GM12878 (cell line): ENCODE data around the gene ARCN1. TPM values are rescaled to one million over a fixed set of nuclear protein-coding genes. Genes with fewer than 3 reads are reported as not detected.
A peak's percentile ranks its signal among the peaks of the same experiment; 100 is the strongest.

Experiments
- ATAC-seq: fragments of 200-7000 bp; cut with Tn5 transposase; 3 replicates; pipeline ENCODE4 v1.9.1; 2020; ENCODE audit warnings: mild to moderate bottlenecking, moderate library complexity
- BruUV-seq: library from RNA; stranded (reverse); fragments of 400-500 nt; replicated peaks from 2 replicates; lab custom pipeline; 2021; lab: Mats Ljungman, UMichigan
- CTCF ChIA-PET: fragments of 300-600 bp; sonication (Branson Sonifier 250); formaldehyde crosslinking; extraction: SDS; loops from one replicate; lab custom pipeline; 2021; ENCODE audit warnings: inconsistent platforms; lab: Yijun Ruan, JAX
- POLR2A ChIA-PET: fragments of 350-600 bp; formaldehyde crosslinking; extraction: SDS; loops from one replicate; lab custom pipeline; 2021; ENCODE audit warnings: inconsistent platforms; lab: Charles Lee
- RAD21 ChIA-PET: fragments of 300-600 bp; sonication (Branson Sonifier 250); formaldehyde crosslinking; loops from one replicate; lab custom pipeline; 2023; ENCODE audit warnings: antibody characterized with exemption; ENCODE audit not compliant: unreplicated experiment; lab: Charles Lee
- SMC1A ChIA-PET: fragments of 300-600 bp; sonication (Branson Sonifier 250); formaldehyde crosslinking; loops from one replicate; lab custom pipeline; 2023; ENCODE audit not compliant: unreplicated experiment, uncharacterized antibody; lab: Charles Lee
- DNase-seq: peaks from one replicate; pipeline ENCODE4 v3.0.0-alpha.2; 2011; ENCODE audit warnings: low read depth, low spot score
- FAIRE-seq: peaks from 3 replicates; lab custom pipeline; 2011; peaks lifted over from hg19 to GRCh38; lab: Jason Lieb, UNC
- H2AFZ ChIP-seq: 2 replicates; pipeline ENCODE4 v1.6.0; 2011; ENCODE audit warnings: low read depth, low read length, control low read depth; ENCODE audit not compliant: control insufficient read depth
- H3K27ac ChIP-seq: 2 replicates; pipeline ENCODE4 v1.5.1; 2011; ENCODE audit warnings: control low read depth; ENCODE audit not compliant: control insufficient read depth, insufficient read depth
- H3K27me3 ChIP-seq, 2 experiments: replicated peaks in 1 of 2; 2 replicates each; pipeline versions ENCODE4 v1.6.0 to v1.6.1; 2011; ENCODE audit warnings: low read length in 1 of 2; ENCODE audit not compliant: control insufficient read depth in 2 of 2, insufficient read depth in 2 of 2
- H3K36me3 ChIP-seq, 2 experiments: 2 replicates each; pipeline ENCODE4 v1.5.1; 2011; ENCODE audit warnings: low read length in 1 of 2; ENCODE audit not compliant: control insufficient read depth in 2 of 2, insufficient read depth in 2 of 2
- H3K4me1 ChIP-seq: 2 replicates; pipeline ENCODE4 v1.6.1; 2011; ENCODE audit warnings: mild to moderate bottlenecking, low read length, moderate library complexity, mixed read lengths; ENCODE audit not compliant: control insufficient read depth, insufficient read depth
- H3K4me2 ChIP-seq: 2 replicates; pipeline ENCODE4 v1.6.0; 2011; ENCODE audit warnings: control low read depth; ENCODE audit not compliant: control insufficient read depth, insufficient read depth
- H3K4me3 ChIP-seq: fragments of 200-600 bp; sonication (generic); 2 replicates; pipeline ENCODE4 v1.5.1; 2016
- H3K79me2 ChIP-seq: 2 replicates; pipeline ENCODE4 v1.6.0; 2011; ENCODE audit warnings: low read length; ENCODE audit not compliant: control insufficient read depth, insufficient read depth
- H3K9ac ChIP-seq: 2 replicates; pipeline ENCODE4 v1.8.0; 2011; ENCODE audit warnings: low read length, control low read depth, mixed read lengths; ENCODE audit not compliant: control insufficient read depth, insufficient read depth
- H3K9me3 ChIP-seq: replicated peaks from 3 replicates; pipeline ENCODE4 v1.5.1; 2011; ENCODE audit warnings: mild to moderate bottlenecking, low read length; ENCODE audit not compliant: control insufficient read depth, insufficient read depth
- H4K20me1 ChIP-seq: 2 replicates; pipeline ENCODE4 v1.6.0; 2011; ENCODE audit not compliant: control insufficient read depth, insufficient read depth
- KAT2A ChIP-seq: conservative IDR thresholded peaks from 2 replicates; pipeline ENCODE4 v1.6.1; 2011; ENCODE audit warnings: low read depth, low read length; ENCODE audit not compliant: control insufficient read depth
- KLF5 ChIP-seq: fragments of 450-650 bp; IDR thresholded peaks from 2 replicates; pipeline ENCODE4 v1.6.1; 2014; ENCODE audit warnings: mild to moderate bottlenecking; ENCODE audit not compliant: partially characterized antibody
- MEF2B ChIP-seq: fragments of 450-650 bp; IDR thresholded peaks from 2 replicates; pipeline ENCODE4 v1.6.1; 2018; ENCODE audit warnings: mild to moderate bottlenecking, moderate library complexity; ENCODE audit not compliant: partially characterized antibody, poor library complexity, severe bottlenecking
- NFYB ChIP-seq: IDR thresholded peaks from 2 replicates; pipeline ENCODE4 v1.6.1; 2011; ENCODE audit warnings: low read depth, mild to moderate bottlenecking, low read length, improper control_type of control experiment, moderate library complexity; ENCODE audit not compliant: insufficient read depth
- NR2F1 ChIP-seq: fragments of 450-650 bp; conservative IDR thresholded peaks from 2 replicates; pipeline ENCODE4 v1.6.1; 2017; ENCODE audit warnings: mild to moderate bottlenecking
- SMARCA5 ChIP-seq: fragments of 450-650 bp; IDR thresholded peaks from 2 replicates; pipeline ENCODE4 v1.6.1; 2017; ENCODE audit warnings: mild to moderate bottlenecking
- SMC3 ChIP-seq: IDR thresholded peaks from 2 replicates; pipeline ENCODE4 v1.6.1; 2011; ENCODE audit warnings: low read length, improper control_type of control experiment, borderline replicate concordance
- SRF ChIP-seq, 2 experiments: IDR thresholded peaks; 2 replicates each; pipeline ENCODE4 v1.6.1; 2011; ENCODE audit warnings: low read depth in 2 of 2, low read length in 2 of 2, mild to moderate bottlenecking in 1 of 2, moderate library complexity in 1 of 2
- WRNIP1 ChIP-seq: IDR thresholded peaks from 2 replicates; pipeline ENCODE4 v1.6.1; 2011; ENCODE audit warnings: low read depth, low read length, improper control_type of control experiment, borderline replicate concordance
- WGBS: methylation state at CpG from one replicate; pipeline ENCODE4 v1.1.6; 2016; ENCODE audit warnings: low lambda C conversion rate; ENCODE audit not compliant: insufficient replicate concordance, insufficient coverage; ENCODE audit errors: missing lambda C conversion rate; 5-methylcytosine and 5-hydroxymethylcytosine counted together
- in situ Hi-C: fragments of 300-500 bp; cut with MboI; formaldehyde crosslinking; loops from 9 replicates; pipeline ENCODE4 v1.14.3; 2018; ENCODE audit warnings: mixed read lengths
- intact Hi-C: fragments of 100-400 bp; cut with micrococcal nuclease; formaldehyde crosslinking; loops from one replicate; pipeline ENCODE4 v1.14.2; 2022; ENCODE audit not compliant: unreplicated experiment
- polyA plus RNA-seq, 11 experiments: library from polyadenylated mRNA; depleted of rRNA in 4 of 11; unstranded in 6 of 11; stranded (reverse) in 5 of 11; fragments of >200 nt; fragmentation: Nextera tagmentation in 4 of 11; fragmentation: Illumina TruSeq in 1 of 11; extraction: Ambion mirVana in 4 of 11; extraction: Trizol in 1 of 11; gene quantifications; 1 replicate in 1 of 11; 2 replicates in 10 of 11; pipeline versions ENCODE4 v1.2.1 to v1.2.3, GENCODE V29; 2011 to 2016; ENCODE audit warnings: inconsistent platforms in 2 of 11, missing spikeins in 2 of 11, low read depth in 1 of 11
- total RNA-seq, 4 experiments: library from RNA; depleted of rRNA in 3 of 4; stranded (reverse); fragments of >200 nt in 3 of 4; fragmentation: Illumina TruSeq in 1 of 4; extraction: Trizol in 1 of 4; gene quantifications; 2 replicates each; pipeline versions ENCODE4 v1.2.1 to v1.2.3, GENCODE V29; 2013 to 2021
- TF ChIP-seq, protein P1 (sequence below): IDR thresholded peaks from 2 replicates; pipeline ENCODE4 v1.6.1; 2011; ENCODE audit warnings: low read depth, low read length, improper control_type of control experiment, borderline replicate concordance
- TF ChIP-seq, protein P2 (sequence below), 3 experiments: IDR thresholded peaks in 2 of 3; conservative IDR thresholded peaks in 1 of 3; 2 replicates each; pipeline ENCODE4 v1.5.1; 2011; ENCODE audit warnings: low read depth in 3 of 3, low read length in 3 of 3, mild to moderate bottlenecking in 3 of 3, control low read depth in 2 of 3, moderate library complexity in 2 of 3, inconsistent platforms in 1 of 3, mixed read lengths in 1 of 3; ENCODE audit not compliant: control insufficient read depth in 2 of 3, insufficient read depth in 1 of 3; ENCODE audit errors: extremely low read depth in 1 of 3
- TF ChIP-seq, protein P3 (sequence below): fragments of 450-650 bp; IDR thresholded peaks from 2 replicates; pipeline ENCODE4 v1.6.1; 2018; ENCODE audit warnings: borderline replicate concordance, mild to moderate bottlenecking; ENCODE audit not compliant: partially characterized antibody

ARCN1 gene
- total and polyA plus RNA-seq, 10 of the 15 experiments (the other 5 are each of a cell fraction or from before 2014, with no cell fraction given) = 33.3 to 172 (median 106) TPM

DNA sequence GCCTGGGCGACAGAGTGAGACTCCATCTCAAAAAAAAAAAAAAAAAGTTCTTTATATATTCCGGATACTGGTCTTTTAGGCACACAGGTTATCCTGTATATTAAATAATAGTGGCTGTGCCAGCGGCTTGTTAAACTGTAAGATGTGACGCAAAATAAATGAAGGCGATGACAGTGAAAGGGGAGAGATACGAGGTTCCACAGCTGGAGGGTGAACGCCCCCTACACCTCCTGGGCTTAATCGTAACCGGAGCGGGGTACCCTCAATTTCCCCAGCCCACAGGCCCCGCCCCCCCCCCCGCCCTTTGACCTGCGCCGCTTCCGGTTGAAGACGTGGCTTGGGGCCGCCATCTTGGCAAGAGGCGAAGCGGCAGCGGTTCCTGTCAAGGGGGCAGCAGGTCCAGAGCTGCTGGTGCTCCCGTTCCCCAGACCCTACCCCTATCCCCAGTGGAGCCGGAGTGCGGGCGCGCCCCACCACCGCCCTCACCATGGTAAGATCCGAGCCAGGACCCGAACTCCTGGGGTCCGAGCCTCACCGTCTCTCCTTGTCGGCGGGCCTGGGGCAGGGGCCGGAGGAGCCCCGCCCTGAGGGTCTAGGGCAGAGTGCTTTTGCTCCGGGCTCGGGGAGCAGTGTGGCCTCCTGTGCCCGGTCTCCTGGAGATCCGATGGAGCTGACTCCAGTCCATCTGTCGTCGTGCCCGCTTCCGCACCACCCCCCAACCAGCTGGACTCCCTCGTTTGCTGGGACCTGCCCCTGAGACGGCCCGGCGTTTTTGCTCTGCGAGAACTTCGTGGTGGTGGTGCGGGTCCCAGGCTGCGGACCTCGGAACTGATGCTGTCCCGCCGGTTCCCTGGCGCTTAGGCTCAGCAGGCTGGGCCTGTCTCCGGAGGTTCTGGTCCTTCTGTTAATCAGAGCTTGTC lies at the start of gene ARCN1 (continued):
- TF ChIP-seq NFYB = no peak
- TF ChIP-seq WRNIP1 = no peak
- no peak for TF ChIP-seq KLF5

DNA sequence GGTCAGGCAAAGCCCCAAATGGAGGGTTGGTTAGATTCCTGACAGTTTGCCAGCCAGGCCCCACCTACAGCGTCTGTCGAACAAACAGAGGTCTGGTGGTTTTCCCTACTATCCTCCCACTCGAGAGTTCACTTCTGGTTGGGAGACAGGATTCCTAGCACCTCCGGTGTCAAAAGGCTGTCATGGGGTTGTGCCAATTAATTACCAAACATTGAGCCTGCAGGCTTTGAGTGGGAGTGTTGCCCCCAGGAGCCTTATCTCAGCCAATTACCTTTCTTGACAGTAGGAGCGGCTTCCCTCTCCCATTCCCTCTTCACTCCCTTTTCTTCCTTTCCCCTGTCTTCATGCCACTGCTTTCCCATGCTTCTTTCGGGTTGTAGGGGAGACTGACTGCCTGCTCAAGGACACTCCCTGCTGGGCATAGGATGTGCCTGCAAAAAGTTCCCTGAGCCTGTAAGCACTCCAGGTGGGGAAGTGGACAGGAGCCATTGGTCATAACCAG lies 49.6 kb upstream of the ARCN1 start:
- FAIRE-seq = no peak
- 100% methylated on average over 6 of the region's 6 CpGs for WGBS
- ChIA-PET CTCF (no interaction called here), POLR2A (no interaction called here), RAD21 (no interaction called here), SMC1A (interaction anchor here (1.1 kb wide), 1 partner anchor 23 kb away, joined by 3 read pairs; no protein-coding TSS in a partner anchor)
- intact Hi-C loops = no loop called here
- Histone ChIP-seq H2AFZ (no peak overlapping the region), H4K20me1 (no peaks in the 10 kb centered on the region; the same call in 1 of the 2 replicates), H3K9me3 (no peaks in the 10 kb centered on the region), H3K4me2 (no peak overlapping the region), H3K27ac (no peak overlapping the region), H3K27me3 (no peaks in the 10 kb centered on the region), H3K9ac (no peak overlapping the region), H3K79me2 (no peaks in the 10 kb centered on the region), H3K4me3 (no peak overlapping the region), H3K4me1 (no peaks in the 10 kb centered on the region), H3K36me3 (peaks cover 20 to 35% of the 10 kb centered on the region in 2 experiments)
- BruUV-seq = TSS peak; percentile 38
- no peak for ATAC-seq
- DNase-seq = no peak
- in situ Hi-C loops = no loop called here
- TF ChIP-seq SMC3 = 0 out of 2 replicates have a peak, but pooled peaks have one; percentile 7
- TF ChIP-seq, protein P1, sequence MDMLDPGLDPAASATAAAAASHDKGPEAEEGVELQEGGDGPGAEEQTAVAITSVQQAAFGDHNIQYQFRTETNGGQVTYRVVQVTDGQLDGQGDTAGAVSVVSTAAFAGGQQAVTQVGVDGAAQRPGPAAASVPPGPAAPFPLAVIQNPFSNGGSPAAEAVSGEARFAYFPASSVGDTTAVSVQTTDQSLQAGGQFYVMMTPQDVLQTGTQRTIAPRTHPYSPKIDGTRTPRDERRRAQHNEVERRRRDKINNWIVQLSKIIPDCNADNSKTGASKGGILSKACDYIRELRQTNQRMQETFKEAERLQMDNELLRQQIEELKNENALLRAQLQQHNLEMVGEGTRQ = no peak
- TF ChIP-seq NFYB = no peak
- TF ChIP-seq MEF2B = no peak
- TF ChIP-seq NR2F1 = no peak
- TF ChIP-seq SRF (IDR thresholded peaks at IDR 0.05; ENCODE audit: low read depth in 2 of 2, low read length in 2 of 2) = no peak
- no peak for TF ChIP-seq SMARCA5
- no peak for TF ChIP-seq KAT2A
- TF ChIP-seq, protein P2, sequence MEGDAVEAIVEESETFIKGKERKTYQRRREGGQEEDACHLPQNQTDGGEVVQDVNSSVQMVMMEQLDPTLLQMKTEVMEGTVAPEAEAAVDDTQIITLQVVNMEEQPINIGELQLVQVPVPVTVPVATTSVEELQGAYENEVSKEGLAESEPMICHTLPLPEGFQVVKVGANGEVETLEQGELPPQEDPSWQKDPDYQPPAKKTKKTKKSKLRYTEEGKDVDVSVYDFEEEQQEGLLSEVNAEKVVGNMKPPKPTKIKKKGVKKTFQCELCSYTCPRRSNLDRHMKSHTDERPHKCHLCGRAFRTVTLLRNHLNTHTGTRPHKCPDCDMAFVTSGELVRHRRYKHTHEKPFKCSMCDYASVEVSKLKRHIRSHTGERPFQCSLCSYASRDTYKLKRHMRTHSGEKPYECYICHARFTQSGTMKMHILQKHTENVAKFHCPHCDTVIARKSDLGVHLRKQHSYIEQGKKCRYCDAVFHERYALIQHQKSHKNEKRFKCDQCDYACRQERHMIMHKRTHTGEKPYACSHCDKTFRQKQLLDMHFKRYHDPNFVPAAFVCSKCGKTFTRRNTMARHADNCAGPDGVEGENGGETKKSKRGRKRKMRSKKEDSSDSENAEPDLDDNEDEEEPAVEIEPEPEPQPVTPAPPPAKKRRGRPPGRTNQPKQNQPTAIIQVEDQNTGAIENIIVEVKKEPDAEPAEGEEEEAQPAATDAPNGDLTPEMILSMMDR (IDR thresholded peaks at IDR 0.05 in 2 of 3, conservative IDR thresholded peaks at IDR 0.05 in 1 of 3; ENCODE audit: control insufficient read depth in 2 of 3, extremely low read depth in 1 of 3, insufficient read depth in 1 of 3, low read depth in 3 of 3, low read length in 3 of 3) = peak in 2 of 3 experiments; percentile 11 to 28; a peak in 4 of 6 replicates
- no peak for TF ChIP-seq WRNIP1
- TF ChIP-seq, protein P3, sequence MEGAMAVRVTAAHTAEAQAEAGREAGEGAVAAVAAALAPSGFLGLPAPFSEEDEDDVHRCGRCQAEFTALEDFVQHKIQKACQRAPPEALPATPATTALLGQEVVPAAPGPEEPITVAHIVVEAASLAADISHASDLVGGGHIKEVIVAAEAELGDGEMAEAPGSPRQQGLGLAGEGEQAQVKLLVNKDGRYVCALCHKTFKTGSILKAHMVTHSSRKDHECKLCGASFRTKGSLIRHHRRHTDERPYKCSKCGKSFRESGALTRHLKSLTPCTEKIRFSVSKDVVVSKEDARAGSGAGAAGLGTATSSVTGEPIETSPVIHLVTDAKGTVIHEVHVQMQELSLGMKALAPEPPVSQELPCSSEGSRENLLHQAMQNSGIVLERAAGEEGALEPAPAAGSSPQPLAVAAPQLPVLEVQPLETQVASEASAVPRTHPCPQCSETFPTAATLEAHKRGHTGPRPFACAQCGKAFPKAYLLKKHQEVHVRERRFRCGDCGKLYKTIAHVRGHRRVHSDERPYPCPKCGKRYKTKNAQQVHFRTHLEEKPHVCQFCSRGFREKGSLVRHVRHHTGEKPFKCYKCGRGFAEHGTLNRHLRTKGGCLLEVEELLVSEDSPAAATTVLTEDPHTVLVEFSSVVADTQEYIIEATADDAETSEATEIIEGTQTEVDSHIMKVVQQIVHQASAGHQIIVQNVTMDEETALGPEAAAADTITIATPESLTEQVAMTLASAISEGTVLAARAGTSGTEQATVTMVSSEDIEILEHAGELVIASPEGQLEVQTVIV = no peak
